Amygdala (tissue), 56 donors: ENCODE results near the gene VEZF1.

Experiments used
- DNase-seq, 56 donors: peaks; one replicate each; lab custom pipeline; 2025; lab: John Stamatoyannopoulos, UW

VEZF1 gene

GRCh38 chr17:57987581-57988300, at the start of gene VEZF1:
Gene VEZF1 (minus strand): TSS chr17:57988254. CDS start chr17:57988111, 143 bp downstream.
- peak in 49 of 56 donors; percentile 34 to 92 (median 78) for DNase-seq

- no peak for DNase-seq
These were observed 44.8 kb upstream of the VEZF1 start for GRCh38 chr17:58032691-58033415.

- DNase-seq: no peak
These were observed 40.5 kb upstream of the VEZF1 start for GRCh38 chr17:58028578-58028977.

GRCh38 chr17:58020401-58020800, 32.3 kb upstream of the VEZF1 start:
- DNase-seq: no peak

GRCh38 chr17:58019521-58019920, 31.5 kb upstream of the VEZF1 start:
- DNase-seq: no peak

- DNase-seq: no peak
These were observed 31.0 kb upstream of the VEZF1 start for GRCh38 chr17:58019039-58019438.

GRCh38 chr17:58010067-58010799, 22.2 kb upstream of the VEZF1 start:
- DNase-seq: no peak

GRCh38 chr17:58007781-58008706, 20.0 kb upstream of the VEZF1 start:
- no peak for DNase-seq

- peak; percentile 78 to 99 (median 93) for DNase-seq
These were observed 19.1 kb upstream of the VEZF1 start, which contains the start of gene SRSF1 for GRCh38 chr17:58006924-58007780. Gene SRSF1 (minus strand): TSS chr17:58007246. CDS start chr17:58007137, 109 bp downstream.

GRCh38 chr17:58006560-58006923, 18.5 kb upstream of the VEZF1 start:
- peak in 49 of 56 donors; percentile 11 to 84 (median 61) for DNase-seq

- no peak for DNase-seq
These were observed 17.9 kb upstream of the VEZF1 start for GRCh38 chr17:58005728-58006559.

GRCh38 chr17:58005031-58005727, 17.1 kb upstream of the VEZF1 start:
- DNase-seq: no peak

GRCh38 chr17:58004060-58004459, 16.0 kb upstream of the VEZF1 start:
- no peak for DNase-seq

GRCh38 chr17:58002973-58003372, 14.9 kb upstream of the VEZF1 start:
- DNase-seq: no peak

- no peak for DNase-seq
These were observed 14.3 kb upstream of the VEZF1 start for GRCh38 chr17:58002154-58002948.

GRCh38 chr17:58001461-58002124, 13.5 kb upstream of the VEZF1 start:
- DNase-seq: no peak
